ENCODE data around the gene AKAP13.
"Not testable (repeated sequence)": the region's sequence is repeated elsewhere in the genome, so short reads cannot be mapped to it uniquely, and the experiment has no call there.

Gene AKAP13

GRCh38 chr15:85780225-85780985, 400.0 kb downstream of the AKAP13 start:
- no peak for DNase-seq

DNA sequence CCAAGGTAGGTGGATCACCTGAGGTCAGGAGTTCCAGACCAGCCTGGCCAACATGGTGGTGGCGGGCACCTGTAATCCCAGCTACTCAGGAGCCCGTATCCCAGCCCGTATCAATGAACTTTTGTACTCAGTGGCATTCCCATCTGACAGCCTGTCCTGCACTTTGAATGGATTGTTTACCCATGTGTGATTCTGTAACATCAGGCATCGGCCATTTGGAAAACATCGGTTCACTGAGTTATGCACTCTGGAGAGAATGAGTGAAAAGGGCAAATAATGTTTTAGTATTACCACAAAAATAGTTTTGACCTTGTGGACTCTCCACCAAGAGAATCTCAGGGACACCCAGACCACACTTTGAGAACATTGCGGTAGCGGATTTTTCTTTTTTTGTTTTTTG, 400.7 kb downstream of the AKAP13 start:
- no peak for DNase-seq

DNA sequence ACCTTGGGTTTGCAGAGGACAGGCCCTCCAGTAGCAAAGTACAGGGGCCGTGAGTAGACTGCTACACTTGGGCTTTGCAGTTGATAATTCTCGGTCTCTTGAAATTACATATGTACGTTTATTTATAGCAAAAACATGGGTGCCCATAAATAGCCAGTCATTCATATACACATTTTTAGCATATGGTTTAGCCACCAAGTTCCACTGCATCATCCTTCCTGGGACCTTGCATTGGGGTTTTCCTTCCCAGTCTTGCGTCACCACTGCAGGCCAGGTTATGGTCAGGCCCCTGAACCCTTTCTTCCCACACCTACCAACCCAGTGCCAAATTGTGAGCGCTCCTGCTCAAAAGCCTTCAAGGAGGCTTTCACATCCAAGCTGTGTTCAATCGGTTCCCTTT, 401.7 kb downstream of the AKAP13 start:
- DNase-seq, result no peak

DNA sequence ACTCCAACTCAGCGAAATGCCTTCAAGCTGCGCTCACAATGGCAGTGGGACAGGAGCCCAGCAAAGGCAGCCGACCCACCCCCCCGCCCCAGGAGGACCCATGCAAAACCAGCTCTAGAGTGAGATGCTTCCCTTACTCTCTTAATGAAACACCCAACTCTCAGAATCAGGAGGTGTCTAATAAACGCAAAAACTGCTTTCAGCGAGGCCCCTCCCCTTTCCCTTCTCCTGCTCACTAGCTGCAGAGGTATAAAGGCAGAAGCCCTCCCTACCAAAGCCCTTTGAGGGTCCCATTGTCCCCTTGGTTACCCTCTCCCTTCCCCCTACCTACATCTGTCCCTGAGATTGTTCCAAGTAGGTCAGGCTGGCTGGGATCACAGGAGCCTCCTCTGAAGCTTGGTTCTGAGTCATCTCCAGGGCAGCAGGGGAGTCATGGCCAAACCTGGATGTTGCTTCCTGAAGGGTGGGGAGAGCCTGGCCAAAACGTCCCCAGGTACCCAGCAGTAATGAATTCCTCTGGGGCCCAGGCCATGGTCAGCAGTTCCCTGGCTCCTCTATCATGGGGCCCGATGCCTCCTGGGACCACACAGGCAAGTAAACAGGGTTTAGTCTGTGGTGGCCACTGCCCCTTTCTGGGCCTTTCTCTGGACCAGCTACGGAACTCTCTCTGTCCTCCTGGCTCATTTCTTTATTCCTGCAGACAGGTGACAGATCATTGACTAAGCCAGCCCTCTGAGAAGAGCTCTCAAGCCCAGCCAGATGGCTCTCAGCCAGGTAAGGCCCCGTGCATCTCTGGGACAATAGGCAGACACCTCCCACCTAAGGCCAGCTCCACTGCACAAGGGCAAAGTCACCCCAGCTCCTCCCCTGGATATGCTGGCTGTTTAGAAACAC, 405.7 kb downstream of the AKAP13 start:
- peak; percentile 63 for DNase-seq

GRCh38 chr15:85786781-85787114, 406.3 kb downstream of the AKAP13 start:
- no peak for DNase-seq

- no peak for DNase-seq
These were observed 408.5 kb downstream of the AKAP13 start for GRCh38 chr15:85788771-85789495.

- no peak for DNase-seq
These were observed 409.1 kb downstream of the AKAP13 start for GRCh38 chr15:85789496-85789875.

- DNase-seq, result no peak
These were observed 411.8 kb downstream of the AKAP13 start for GRCh38 chr15:85792102-85792731.

GRCh38 chr15:85792912-85793590, 412.6 kb downstream of the AKAP13 start:
- peak; percentile 7 for DNase-seq

GRCh38 chr15:85793641-85794597, 413.5 kb downstream of the AKAP13 start:
- DNase-seq, result peak; percentile 50

DNA sequence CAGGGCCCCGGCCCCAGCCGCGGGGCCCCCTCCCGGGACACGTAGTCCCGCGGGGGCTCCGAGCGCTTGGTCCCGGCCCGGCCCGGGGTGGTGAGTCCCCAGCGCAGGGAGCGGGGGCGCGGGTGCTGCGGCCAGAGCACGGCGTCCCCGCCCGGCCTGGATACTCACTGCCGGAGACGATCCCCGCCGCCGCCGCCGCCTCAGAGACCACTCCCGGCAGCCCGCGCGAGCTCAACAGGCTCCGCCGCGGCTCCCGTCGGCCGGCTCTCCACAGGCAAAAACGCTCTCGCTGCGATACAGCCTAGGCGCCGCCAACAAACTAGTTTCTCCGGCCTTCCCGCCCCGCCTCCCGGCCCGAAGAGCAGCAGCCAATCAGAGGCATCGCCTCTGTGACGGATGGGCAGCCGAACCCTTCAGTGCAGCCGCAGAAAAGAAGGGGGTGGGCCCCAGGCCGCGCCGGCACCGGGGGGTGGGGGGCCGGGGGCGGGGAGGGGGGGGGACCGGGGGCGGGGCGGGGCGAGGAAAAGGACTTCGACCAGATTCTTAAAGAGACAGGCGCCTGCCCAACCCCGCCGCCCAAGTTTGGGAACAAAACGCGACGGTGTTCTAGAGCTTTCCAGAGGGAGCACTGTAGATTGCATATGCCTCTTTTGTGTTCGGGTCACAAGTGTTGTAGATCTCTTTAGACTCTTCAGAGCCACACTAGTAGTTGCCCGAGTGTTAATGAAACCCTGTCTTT, 414.4 kb downstream of the AKAP13 start, which contains the start of gene KLHL25:
Gene KLHL25 (minus strand): TSS at position 328 of the 739 bp plus-strand sequence. CDS start 25,115 bp downstream, outside the sequence.
- peak; percentile 97 for DNase-seq

- no peak for DNase-seq
These were observed 415.2 kb downstream of the AKAP13 start for GRCh38 chr15:85795337-85796305.

GRCh38 chr15:85796371-85796770, 416.0 kb downstream of the AKAP13 start:
- DNase-seq, result not testable (repeated sequence)

All from fibroblast of skin of right biceps (primary cell).